ENCODE measurements around the gene TAS2R30.

TAS2R30 gene, protein sequence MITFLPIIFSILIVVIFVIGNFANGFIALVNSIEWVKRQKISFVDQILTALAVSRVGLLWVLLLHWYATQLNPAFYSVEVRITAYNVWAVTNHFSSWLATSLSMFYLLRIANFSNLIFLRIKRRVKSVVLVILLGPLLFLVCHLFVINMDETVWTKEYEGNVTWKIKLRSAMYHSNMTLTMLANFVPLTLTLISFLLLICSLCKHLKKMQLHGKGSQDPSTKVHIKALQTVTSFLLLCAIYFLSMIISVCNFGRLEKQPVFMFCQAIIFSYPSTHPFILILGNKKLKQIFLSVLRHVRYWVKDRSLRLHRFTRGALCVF
- total RNA-seq = 0.99 to 7.1 (median 2.9) reads per million in 3 experiments

DNA sequence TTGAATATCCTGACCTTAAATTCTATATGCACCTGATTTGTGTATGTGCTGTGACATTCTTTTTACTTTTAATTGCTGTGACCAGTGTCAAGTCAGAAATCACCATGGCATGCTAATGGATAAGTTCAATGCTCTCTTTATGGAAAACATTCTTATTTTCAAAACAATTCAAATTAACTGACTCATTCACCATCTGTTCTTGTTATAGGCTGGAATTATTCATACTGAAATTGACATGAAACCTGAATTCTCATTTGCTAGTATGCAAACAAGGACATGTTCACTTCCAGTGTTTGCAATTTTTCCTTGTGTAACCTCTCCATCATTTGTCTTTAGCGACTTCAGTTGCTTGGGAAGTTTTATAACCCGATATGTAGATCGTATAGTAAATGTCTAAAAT is at the start of gene TAS2R30:
TSS of gene TAS2R30 (minus strand) at position 340 of the 400 bp plus-strand sequence. CDS start 400 bp downstream, outside the sequence.
- DNase-seq = no peak

- no peak for DNase-seq
Observed at GRCh38 chr12:11183011-11183410, 48.6 kb upstream of the TAS2R30 start.

GRCh38 chr12:11182529-11182928 is 48.1 kb upstream of the TAS2R30 start:
- DNase-seq = no peak

GRCh38 chr12:11178250-11178649 is 43.8 kb upstream of the TAS2R30 start:
- no peak for DNase-seq

- no peak for DNase-seq
Observed at GRCh38 chr12:11174022-11174421, 39.6 kb upstream of the TAS2R30 start.

DNA sequence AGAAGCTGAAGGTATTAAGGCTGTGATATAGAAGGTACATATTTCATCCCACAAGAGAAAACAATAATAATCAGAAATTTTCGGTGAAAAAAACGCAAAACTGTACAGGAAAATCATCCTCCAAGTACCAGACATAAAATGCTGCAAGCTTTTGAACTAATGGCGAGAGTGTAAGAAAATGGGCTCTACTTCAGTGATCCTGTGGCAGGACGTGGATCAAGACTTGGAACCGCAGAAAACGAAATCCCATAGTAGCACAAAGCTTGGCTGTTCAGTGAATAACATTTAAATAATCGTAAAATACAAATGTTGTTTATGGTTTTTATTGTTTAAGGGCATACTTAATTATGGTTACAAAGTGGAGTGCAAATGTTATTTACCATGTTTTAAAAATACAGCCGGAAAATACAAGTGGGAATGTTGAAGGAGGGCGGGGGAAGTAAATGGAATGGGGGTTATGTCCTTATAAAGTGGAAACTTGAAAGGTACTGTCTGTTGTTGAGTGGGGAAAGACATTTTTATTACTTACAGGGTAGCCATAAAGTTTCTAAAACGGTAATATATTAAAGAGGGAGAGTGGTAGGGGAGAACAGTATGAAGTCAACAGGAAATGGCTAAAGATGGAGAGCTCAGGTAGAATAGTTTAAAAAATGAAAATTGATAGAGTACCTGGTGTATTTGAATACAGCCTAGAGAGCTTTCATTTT is 37.7 kb upstream of the TAS2R30 start:
- DNase-seq = no peak

DNA sequence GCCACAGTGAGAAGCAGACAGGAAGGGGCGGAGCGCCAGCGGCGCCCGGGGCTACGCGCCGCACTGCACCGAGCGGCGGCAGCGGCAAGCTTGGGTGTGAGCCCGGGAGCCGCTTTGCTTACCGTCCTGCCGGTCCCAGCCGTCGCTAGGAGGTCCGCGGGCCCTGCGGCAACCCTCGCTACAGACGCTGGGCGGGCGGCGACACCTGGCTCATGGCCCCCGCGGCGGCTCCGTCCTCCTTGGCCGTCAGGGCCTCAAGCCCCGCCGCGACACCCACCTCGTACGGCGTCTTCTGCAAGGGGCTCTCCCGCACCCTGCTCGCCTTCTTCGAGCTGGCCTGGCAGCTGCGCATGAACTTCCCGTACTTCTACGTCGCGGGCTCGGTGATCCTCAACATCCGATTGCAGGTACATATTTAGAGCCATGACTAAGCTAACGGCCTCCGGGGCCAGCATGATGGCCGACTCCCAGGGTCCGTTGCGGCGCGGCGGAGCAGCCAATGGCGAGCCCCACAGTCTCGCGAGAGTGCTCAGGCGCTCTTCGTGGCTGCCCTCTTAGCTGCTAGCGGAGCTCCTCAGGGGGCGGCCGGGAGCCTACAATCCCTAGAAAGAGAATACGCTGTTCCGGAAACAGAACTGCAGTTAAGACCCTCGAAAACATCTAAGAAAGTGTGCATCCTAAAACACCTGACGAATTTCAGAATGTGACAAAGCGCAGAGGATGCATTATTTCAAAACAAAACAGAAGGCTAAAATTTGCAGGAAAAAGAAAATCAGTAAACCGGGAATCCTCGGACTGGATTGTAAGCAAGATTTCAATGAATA is 36.9 kb upstream of the TAS2R30 start, which contains the start of gene SMIM10L1:
TSS of gene SMIM10L1 (plus strand) at position 50 of the 824 bp plus-strand sequence. CDS start at position 213, 163 bp downstream.
- peak; percentile 83 for DNase-seq

DNA sequence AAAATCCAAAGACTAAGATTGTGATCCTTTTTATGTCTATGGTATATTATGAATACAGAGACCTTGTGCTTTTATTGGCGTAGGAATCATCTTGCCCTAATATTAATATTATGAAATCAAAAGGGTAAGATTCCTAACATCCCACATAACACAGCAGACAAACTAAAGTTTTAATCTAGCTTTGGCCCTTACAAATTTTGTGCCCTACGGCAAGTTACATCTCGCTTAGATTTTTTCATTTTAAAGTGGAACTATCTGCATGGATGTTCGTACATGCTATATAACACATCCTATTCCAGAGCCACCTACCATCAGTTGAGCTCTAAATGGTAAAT is 36.3 kb upstream of the TAS2R30 start:
- no peak for DNase-seq

DNA sequence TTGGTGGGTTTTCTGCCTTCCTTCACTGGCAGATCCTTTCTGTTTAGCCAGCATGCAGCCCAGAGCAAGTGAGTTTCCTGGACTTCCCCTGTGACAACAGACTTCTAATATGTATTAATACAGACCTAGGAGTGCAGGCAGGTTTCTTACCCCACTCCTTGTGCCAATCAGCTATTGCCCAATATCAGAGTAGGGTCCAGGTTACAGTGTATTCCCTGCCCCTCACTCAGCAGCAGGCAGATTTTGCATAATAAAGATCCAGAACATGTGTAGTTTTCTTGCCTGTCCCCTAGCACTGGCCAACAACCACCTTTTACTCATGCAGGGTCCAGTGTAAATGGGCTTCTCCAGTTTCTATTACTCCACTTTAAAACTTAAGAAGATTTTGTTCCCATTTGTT is 31.9 kb upstream of the TAS2R30 start:
- DNase-seq = no peak

DNA sequence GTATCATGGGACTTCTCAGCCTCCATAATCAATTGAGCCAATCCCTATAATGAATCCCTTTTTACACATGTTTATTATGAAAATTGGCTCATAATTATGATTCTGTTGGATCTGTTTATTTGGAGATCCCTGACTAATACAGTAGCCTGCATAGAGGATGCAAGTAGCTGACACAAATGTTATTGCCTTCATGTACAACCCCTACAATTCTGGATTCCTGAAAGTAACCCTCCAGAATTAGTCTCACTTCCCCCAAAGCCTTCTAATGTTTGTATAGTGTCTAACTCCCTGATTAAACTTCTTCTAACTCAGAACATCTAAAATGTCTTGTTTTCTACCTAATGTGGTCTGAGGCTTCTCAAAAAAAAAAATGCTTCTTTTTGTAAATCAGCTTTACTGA is 29.9 kb upstream of the TAS2R30 start:
- no peak for DNase-seq

DNA sequence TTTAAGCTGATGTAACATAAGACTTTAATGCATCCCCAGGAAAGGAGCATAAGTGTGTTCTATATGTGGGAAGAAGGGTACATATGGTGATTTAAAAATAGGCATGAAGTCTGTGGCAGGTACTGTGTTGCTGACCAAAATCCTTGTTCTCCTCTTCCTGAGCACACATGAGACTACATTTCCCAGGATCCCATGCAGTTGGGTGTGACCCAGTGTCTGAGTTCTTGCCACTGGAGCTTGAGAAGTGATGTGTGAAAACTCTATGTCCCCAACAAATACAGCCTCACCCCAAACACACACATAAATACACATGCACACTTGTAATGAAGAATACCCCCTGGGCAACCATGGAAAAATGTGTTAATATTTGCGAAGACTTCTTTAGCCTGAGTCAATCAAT is 28.1 kb upstream of the TAS2R30 start:
- DNase-seq = no peak

DNA sequence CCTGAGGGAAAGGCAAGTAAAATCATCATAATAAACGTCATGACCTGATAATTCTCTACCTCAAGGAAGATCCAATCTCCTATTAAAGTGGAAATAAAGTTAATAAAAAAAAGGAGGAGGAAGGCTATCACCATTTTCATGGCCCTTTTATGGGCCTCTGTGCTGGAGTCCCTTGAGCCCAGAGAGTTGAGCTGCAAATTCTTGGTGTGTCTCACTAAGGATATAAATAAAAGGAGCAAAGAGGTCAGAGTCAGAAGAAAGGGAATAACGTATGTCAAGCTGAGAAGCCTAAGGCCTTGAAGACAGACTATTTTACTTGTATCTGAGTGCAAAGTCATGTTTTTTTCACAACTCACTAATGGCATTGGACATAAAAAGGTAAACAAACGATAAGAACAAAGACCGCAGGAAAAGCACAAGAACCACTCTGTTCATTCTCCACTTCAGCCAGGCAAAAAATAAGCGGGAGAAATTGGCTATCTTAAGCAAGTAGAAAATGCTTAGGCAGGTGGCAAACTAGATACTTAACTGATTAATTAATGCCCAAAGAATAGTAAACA is 24.5 kb upstream of the TAS2R30 start:
- no peak for DNase-seq

DNA sequence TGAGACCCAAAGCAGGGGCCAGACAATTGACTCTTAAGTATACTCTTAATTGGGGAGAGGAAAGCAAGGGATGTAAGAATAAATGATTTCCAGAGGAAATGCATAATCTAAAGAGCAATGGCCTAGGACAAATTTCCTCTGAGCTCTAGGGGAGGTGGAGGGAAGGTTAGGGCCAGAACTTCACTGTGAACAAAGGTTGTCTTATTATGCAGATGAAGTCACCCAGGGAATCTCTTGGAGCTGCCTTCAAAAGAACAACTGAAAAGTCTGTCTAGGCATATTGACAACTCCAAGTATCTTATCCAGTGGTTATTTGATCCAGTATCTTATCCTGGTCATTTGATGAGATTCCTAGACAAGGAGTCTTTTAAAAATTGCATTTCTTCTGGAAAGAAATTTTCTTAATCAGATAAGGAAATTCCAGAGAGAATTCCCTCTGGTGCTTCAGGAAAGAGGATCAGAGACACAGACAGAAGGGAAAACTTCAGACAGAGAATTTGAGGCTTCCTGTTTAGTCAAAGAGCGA is 20.0 kb upstream of the TAS2R30 start:
- DNase-seq = no peak

DNA sequence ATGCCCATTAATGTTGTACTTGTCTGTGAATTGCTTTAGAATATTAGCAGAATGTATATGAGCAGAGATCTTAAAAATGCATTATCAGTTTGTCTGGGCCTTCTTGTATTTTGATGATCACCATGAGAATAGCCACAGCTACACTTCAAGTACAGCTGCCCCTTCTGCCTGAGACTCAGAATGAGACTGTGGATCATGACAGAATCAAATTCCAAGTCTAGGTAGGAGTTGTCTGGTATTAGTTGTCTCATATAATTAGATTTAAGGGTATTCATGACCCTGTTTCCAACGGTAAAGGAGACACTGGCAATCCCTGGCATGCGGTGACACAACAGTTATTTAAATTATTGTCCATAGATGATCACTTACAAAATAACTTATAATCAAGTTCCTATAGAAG is 18.3 kb upstream of the TAS2R30 start:
- DNase-seq = no peak

DNA sequence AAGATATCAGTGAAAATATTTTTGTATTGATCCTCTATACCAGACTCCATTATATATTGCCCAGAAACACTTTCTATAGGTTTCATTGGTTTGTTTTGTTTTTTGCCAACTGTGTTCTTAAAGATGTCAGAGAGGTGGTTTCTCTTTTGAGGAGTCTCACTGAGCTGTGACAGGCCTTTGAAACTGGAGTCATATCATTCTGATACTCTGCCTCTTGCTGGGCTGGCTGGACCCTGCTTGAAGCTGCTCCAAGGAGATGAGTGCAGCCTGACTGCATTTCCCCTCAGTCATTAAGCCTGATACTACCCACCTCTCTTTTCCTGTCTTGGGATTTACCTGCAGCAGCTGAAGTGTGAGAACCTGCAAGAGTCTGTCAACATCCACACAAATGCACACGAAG is 16.4 kb upstream of the TAS2R30 start:
- no peak for DNase-seq

DNA sequence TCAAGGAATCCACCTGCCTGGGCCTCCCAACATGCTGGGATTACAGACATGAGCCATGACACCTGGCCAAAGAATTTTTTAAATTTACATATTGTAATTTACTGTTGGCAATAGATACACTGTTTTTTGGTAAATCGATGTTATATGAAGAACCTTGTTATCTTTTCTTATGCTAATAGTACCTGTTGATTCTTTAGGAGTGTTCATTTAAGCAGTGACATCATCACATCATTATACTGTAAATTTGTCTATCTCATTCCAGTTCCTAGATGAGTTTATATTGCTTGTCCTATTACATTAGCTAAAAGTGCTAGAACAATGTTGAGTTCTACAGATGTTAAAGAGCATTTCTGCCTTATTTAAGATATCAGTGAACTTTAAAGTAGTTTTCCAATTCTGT is 13.0 kb upstream of the TAS2R30 start:
- no peak for DNase-seq

DNA sequence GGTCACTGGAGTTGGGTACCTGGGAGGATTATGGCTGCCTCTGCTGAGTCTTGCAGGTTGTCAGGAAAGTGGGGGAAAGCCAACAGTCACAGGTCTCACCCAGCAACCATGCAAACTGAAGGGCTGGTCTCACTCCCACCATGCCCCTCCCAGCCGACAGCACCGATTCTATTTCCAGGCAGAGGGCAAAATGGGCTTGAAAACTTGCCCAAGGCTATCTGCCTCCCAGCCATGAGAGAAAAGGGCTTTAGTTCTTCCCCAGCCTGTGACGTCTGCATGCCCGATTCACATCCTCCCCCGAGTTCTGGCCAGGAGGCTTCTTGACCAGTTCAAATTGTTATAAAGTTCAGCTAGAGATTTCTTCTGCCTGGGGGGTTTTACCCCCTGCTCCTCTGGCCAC is 9.9 kb upstream of the TAS2R30 start:
- DNase-seq = no peak

DNA sequence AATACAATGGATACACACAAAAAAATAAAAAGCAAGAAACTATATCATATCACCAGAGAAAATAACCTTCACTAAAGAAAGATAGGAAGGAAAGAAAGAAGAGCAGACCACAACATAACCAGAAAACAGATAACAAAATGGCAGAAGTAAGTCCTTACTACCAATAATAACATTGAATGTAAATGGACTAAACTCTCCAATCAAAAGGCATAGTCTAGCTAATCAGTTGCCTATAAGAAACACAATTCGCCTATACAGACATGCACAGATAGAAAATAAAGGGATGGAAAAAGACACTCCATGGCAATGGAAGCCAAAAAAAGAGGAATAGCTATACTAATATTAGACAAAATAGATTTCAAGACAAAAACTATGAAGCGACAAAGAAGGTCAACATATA is 8.9 kb upstream of the TAS2R30 start:
- no peak for DNase-seq

DNA sequence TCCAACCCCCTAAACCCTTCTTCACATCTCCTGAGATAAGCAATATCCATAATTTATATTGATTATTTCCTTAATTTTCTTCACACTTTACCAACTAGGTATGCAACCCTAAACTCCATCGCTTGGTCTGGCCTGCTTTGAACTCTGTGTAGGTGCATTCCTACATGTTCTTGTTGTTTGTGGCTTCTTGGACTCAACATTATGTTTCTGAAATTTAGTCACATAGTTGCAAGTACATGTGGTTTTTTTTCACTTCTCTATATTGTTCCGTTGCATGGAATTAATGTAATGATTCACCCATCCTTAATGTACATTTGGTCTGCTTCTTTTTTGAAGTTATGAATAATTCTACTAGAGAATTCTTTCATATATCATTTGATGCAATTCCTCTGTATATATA is 1.6 kb upstream of the TAS2R30 start:
- DNase-seq = no peak

GRCh38 chr12:11133816-11134215 is 628 bp downstream of the TAS2R30 start:
- DNase-seq = no peak

DNA sequence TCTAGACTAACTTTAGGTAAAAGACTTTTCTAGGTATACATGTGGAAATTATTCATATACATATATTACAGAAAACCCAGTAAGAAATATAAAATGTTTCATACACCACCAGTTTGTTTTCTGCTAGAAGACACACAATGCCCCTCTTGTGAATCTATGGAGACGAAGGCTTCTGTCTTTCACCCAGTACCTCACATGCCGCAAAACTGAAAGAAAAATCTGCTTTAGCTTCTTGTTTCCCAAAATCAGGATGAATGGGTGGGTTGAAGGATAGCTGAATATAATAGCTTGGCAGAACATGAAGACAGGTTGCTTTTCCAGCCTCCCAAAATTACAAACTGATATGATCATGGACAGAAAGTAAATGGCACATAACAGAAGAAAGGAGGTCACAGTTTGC is 1.3 kb downstream of the TAS2R30 start:
- DNase-seq = no peak

- DNase-seq = no peak
Observed at GRCh38 chr12:11130999-11131398, 3.4 kb downstream of the TAS2R30 start.

- no peak for DNase-seq
Observed at GRCh38 chr12:11130382-11130781, 4.1 kb downstream of the TAS2R30 start.

All from central memory CD4-positive, alpha-beta T cell (primary cell).